DMS79 treated with DMSO at 0.1 percent for 48 hours (cell line): Measurements from ENCODE around the gene CALHM2.
"Not testable (repeated sequence)": the region's sequence is repeated elsewhere in the genome, so short reads cannot be mapped to it uniquely, and the experiment has no call there.

Source experiments
- DNase-seq: peaks from one replicate; lab custom pipeline; 2025; lab: John Stamatoyannopoulos, UW

Gene CALHM2

GRCh38 chr10:103450201-103450695 lies 1.9 kb downstream of the CALHM2 start:
- DNase-seq: no peak

GRCh38 chr10:103449208-103450144 lies 2.7 kb downstream of the CALHM2 start:
- no peak for DNase-seq

- DNase-seq: no peak
Measured at GRCh38 chr10:103448746-103449145, 3.4 kb downstream of the CALHM2 start.

- no peak for DNase-seq
Measured at GRCh38 chr10:103447187-103447586, 5.0 kb downstream of the CALHM2 start.

GRCh38 chr10:103445767-103446567 lies 6.2 kb downstream of the CALHM2 start:
- DNase-seq: no peak

- no peak for DNase-seq
Measured at GRCh38 chr10:103445366-103445765, 6.8 kb downstream of the CALHM2 start.

GRCh38 chr10:103444478-103444877 lies 7.7 kb downstream of the CALHM2 start:
- DNase-seq: no peak

- no peak for DNase-seq
Measured at GRCh38 chr10:103443475-103444185, 8.5 kb downstream of the CALHM2 start.

- no peak for DNase-seq
Measured at GRCh38 chr10:103442031-103442461, 10.1 kb downstream of the CALHM2 start.

- no peak for DNase-seq
Measured at GRCh38 chr10:103441611-103442010, 10.6 kb downstream of the CALHM2 start.

GRCh38 chr10:103441206-103441605 lies 11.0 kb downstream of the CALHM2 start:
- DNase-seq: no peak

GRCh38 chr10:103440416-103440815 lies 11.8 kb downstream of the CALHM2 start:
- no peak for DNase-seq

GRCh38 chr10:103439776-103440175 lies 12.4 kb downstream of the CALHM2 start:
- no peak for DNase-seq

GRCh38 chr10:103433858-103434257 lies 18.3 kb downstream of the CALHM2 start:
- DNase-seq: no peak

GRCh38 chr10:103431902-103432301 lies 20.3 kb downstream of the CALHM2 start:
- DNase-seq: no peak

GRCh38 chr10:103429647-103430046 lies 22.5 kb downstream of the CALHM2 start:
- no peak for DNase-seq

GRCh38 chr10:103428989-103429643 lies 23.1 kb downstream of the CALHM2 start:
- no peak for DNase-seq

GRCh38 chr10:103427866-103428265 lies 24.3 kb downstream of the CALHM2 start:
- no peak for DNase-seq

- no peak for DNase-seq
Measured at GRCh38 chr10:103423748-103424147, 28.4 kb downstream of the CALHM2 start.

GRCh38 chr10:103419101-103419500 lies 33.1 kb downstream of the CALHM2 start:
- no peak for DNase-seq

GRCh38 chr10:103417601-103418000 lies 34.6 kb downstream of the CALHM2 start:
- no peak for DNase-seq

- not testable (repeated sequence) for DNase-seq
Measured at GRCh38 chr10:103417148-103417469, 35.1 kb downstream of the CALHM2 start.
